CD14-positive monocyte (primary cell): ENCODE data around the gene FATE1. TPM values are rescaled to one million over a fixed set of nuclear protein-coding genes. Genes with fewer than 3 reads are reported as not detected.

Source experiments
- DNase-seq, 3 donors: peaks; one replicate each; pipeline ENCODE4 v3.0.0-alpha.2; 2011 to 2022
- H2AFZ ChIP-seq: 2 replicates; pipeline ENCODE4 v1.6.0; 2012; ENCODE audit warnings: mild to moderate bottlenecking, low read depth, low read length, inconsistent platforms; ENCODE audit not compliant: insufficient read depth, poor library complexity, severe bottlenecking
- H3K27ac ChIP-seq, 2 donors: 1 replicate in 1 of 2; 2 replicates in 1 of 2; pipeline ENCODE4 v1.5.1; 2012 to 2013; ENCODE audit warnings: low read length in 2 of 2, control low read depth in 1 of 2, inconsistent platforms in 1 of 2, low read depth in 1 of 2, mild to moderate bottlenecking in 1 of 2
- H3K27me3 ChIP-seq, 2 donors: one replicate each; pipeline versions ENCODE4 v1.6.0 to v1.6.1; 2011 to 2013; ENCODE audit warnings: low read length in 2 of 2; ENCODE audit not compliant: control insufficient read depth in 2 of 2, insufficient read depth in 2 of 2
- H3K36me3 ChIP-seq, 2 donors: replicated peaks in 1 of 2; 1 replicate in 1 of 2; 2 replicates in 1 of 2; pipeline versions ENCODE4 v1.5.1 to v1.6.1; 2012 to 2013; ENCODE audit warnings: low read length in 2 of 2, control low read depth in 1 of 2, inconsistent platforms in 1 of 2, mild to moderate bottlenecking in 1 of 2; ENCODE audit not compliant: insufficient read depth in 2 of 2, control insufficient read depth in 1 of 2
- H3K4me1 ChIP-seq, 2 donors: 1 replicate in 1 of 2; 2 replicates in 1 of 2; pipeline versions ENCODE4 v1.5.1 to v1.6.1; 2012 to 2013; ENCODE audit warnings: low read length in 2 of 2, control low read depth in 1 of 2, inconsistent platforms in 1 of 2, mild to moderate bottlenecking in 1 of 2, moderate library complexity in 1 of 2; ENCODE audit not compliant: insufficient read depth in 2 of 2, control insufficient read depth in 1 of 2
- H3K4me2 ChIP-seq: replicated peaks from 2 replicates; pipeline ENCODE3; 2012; ENCODE audit warnings: low read length, moderate library complexity, mild to moderate bottlenecking; ENCODE audit not compliant: poor library complexity, severe bottlenecking; ENCODE audit errors: extremely low read depth
- H3K4me3 ChIP-seq, 3 experiments: fragments of 200-600 bp in 1 of 3; sonication (generic) in 1 of 3; replicated peaks in 1 of 3; 1 replicate in 2 of 3; 2 replicates in 1 of 3; pipeline ENCODE4 v1.5.1; 2011 to 2013; ENCODE audit warnings: low read length in 3 of 3, mild to moderate bottlenecking in 3 of 3, control low read depth in 2 of 3, low read depth in 2 of 3, inconsistent platforms in 1 of 3, moderate library complexity in 1 of 3
- H3K79me2 ChIP-seq: 2 replicates; pipeline ENCODE4 v1.6.0; 2012; ENCODE audit warnings: mild to moderate bottlenecking, control low read depth, inconsistent platforms, low read length, moderate library complexity; ENCODE audit not compliant: insufficient read depth
- H3K9ac ChIP-seq: 2 replicates; pipeline ENCODE4 v1.6.0; 2017; ENCODE audit warnings: low read length, mild to moderate bottlenecking; ENCODE audit not compliant: insufficient read depth, poor library complexity, severe bottlenecking
- H3K9me3 ChIP-seq, 2 donors: replicated peaks in 1 of 2; 1 replicate in 1 of 2; 2 replicates in 1 of 2; pipeline versions ENCODE4 v1.5.1 to v1.6.1; 2012 to 2013; ENCODE audit warnings: low read length in 2 of 2, control low read depth in 1 of 2; ENCODE audit not compliant: control insufficient read depth in 1 of 2, insufficient read depth in 1 of 2
- H4K20me1 ChIP-seq: 2 replicates; pipeline ENCODE4 v1.6.0; 2012; ENCODE audit warnings: mild to moderate bottlenecking, low read length, control low read depth, moderate library complexity; ENCODE audit not compliant: insufficient read depth
- H3K27ac Mint-ChIP-seq, 7 donors: one replicate each; pipeline ENCODE4 v1.8.0; 2020; ENCODE audit warnings: mild to moderate bottlenecking in 7 of 7, mixed read lengths in 7 of 7, moderate library complexity in 6 of 7, inconsistent platforms in 2 of 7
- H3K27me3 Mint-ChIP-seq, 3 donors: one replicate each; pipeline ENCODE4 v1.8.0; 2021 to 2022; ENCODE audit warnings: low read depth in 3 of 3, mild to moderate bottlenecking in 3 of 3, mixed read lengths in 3 of 3, moderate library complexity in 3 of 3, inconsistent platforms in 1 of 3
- H3K36me3 Mint-ChIP-seq, 2 donors: one replicate each; pipeline ENCODE4 v1.8.0; 2020; ENCODE audit warnings: mixed read lengths in 2 of 2, inconsistent platforms in 1 of 2, mild to moderate bottlenecking in 1 of 2
- H3K4me1 Mint-ChIP-seq: one replicate; pipeline ENCODE4 v1.8.0; 2020; ENCODE audit warnings: mild to moderate bottlenecking, mixed read lengths
- H3K4me3 Mint-ChIP-seq, 2 donors: one replicate each; pipeline ENCODE4 v1.8.0; 2020; ENCODE audit warnings: mild to moderate bottlenecking in 2 of 2, mixed read lengths in 2 of 2, moderate library complexity in 1 of 2
- H3K9me3 Mint-ChIP-seq, 7 donors: one replicate each; pipeline ENCODE4 v1.8.0; 2020 to 2022; ENCODE audit warnings: mixed read lengths in 7 of 7, mild to moderate bottlenecking in 6 of 7, moderate library complexity in 6 of 7, inconsistent platforms in 2 of 7
- CTCF ChIP-seq: fragments of 200-600 bp; IDR thresholded peaks from one replicate; pipeline ENCODE4 v1.8.0; 2022; ENCODE audit warnings: antibody characterized with exemption, mild to moderate bottlenecking
- WGBS: methylation state at CpG from one replicate; pipeline ENCODE4 v1.1.5; 2013; ENCODE audit warnings: missing lambda C conversion rate; ENCODE audit not compliant: insufficient coverage; 5-methylcytosine and 5-hydroxymethylcytosine counted together
- intact Hi-C, 2 donors: fragments of 100-400 bp; cut with micrococcal nuclease; formaldehyde crosslinking; loops; one replicate each; pipeline versions ENCODE4 v1.15.0 to v1.15.1; 2023
- polyA plus RNA-seq, 3 donors: library from polyadenylated mRNA; depleted of rRNA in 1 of 3; unstranded in 2 of 3; stranded (reverse) in 1 of 3; fragments of 300-500 nt in 2 of 3; fragments of >200 nt in 1 of 3; fragmentation: Illumina TruSeq in 2 of 3; gene quantifications; 1 replicate in 2 of 3; 2 replicates in 1 of 3; pipeline ENCODE4 v1.2.3, GENCODE V29; 2012 to 2021

FATE1 gene
- polyA plus RNA-seq, 3 donors = not detected

GRCh38 chrX:151699746-151700145, 16.1 kb upstream of the FATE1 start:
- H3K36me3 Mint-ChIP-seq = no peaks in the 10 kb centered on the region
- Histone ChIP-seq H4K20me1 (no peaks in the 10 kb centered on the region), H3K27ac (no peak overlapping the region), H3K4me1 (no peaks in the 10 kb centered on the region), H3K9me3 (no peaks in the 10 kb centered on the region), H2AFZ (no peak overlapping the region), H3K79me2 (no peaks in the 10 kb centered on the region), H3K9ac (no peak overlapping the region), H3K4me3 (no peak overlapping the region), H3K27me3 (peaks cover 0 to 5% of the 10 kb centered on the region in 2 donors), H3K36me3 (no peaks in the 10 kb centered on the region), H3K4me2 (no peak overlapping the region)
- H3K4me1 Mint-ChIP-seq = no peaks in the 10 kb centered on the region
- no peak overlapping the region for H3K27ac Mint-ChIP-seq
- H3K27me3 Mint-ChIP-seq = peaks cover 6 to 14% (median 12%) of the 10 kb centered on the region in 3 donors
- WGBS = 76% methylated on average over 4 of the region's 9 CpGs
- H3K4me3 Mint-ChIP-seq = no peak overlapping the region
- DNase-seq = no peak
- TF ChIP-seq CTCF = no peak
- intact Hi-C loops = no loop called here
- peaks cover 0 to 11% (median 4%) of the 10 kb centered on the region in 7 donors for H3K9me3 Mint-ChIP-seq

GRCh38 chrX:151700581-151700980, 15.3 kb upstream of the FATE1 start:
- no peak overlapping the region for H3K4me3 ChIP-seq
- no peaks in the 10 kb centered on the region for H3K4me1 ChIP-seq
- Mint-ChIP-seq H3K27ac (no peak overlapping the region), H3K4me3 (no peak overlapping the region), H3K9me3 (peaks cover 0 to 10% (median 1%) of the 10 kb centered on the region in 7 donors), H3K36me3 (no peaks in the 10 kb centered on the region), H3K4me1 (no peaks in the 10 kb centered on the region), H3K27me3 (peaks cover 3 to 12% (median 8%) of the 10 kb centered on the region in 3 donors)
- no peak overlapping the region for H3K27ac ChIP-seq
- no peak for DNase-seq
- TF ChIP-seq CTCF = no peak
- peaks cover 0 to 5% of the 10 kb centered on the region in 2 donors for H3K27me3 ChIP-seq
- no peak overlapping the region for H3K9ac ChIP-seq
- no peaks in the 10 kb centered on the region for H3K79me2 ChIP-seq
- WGBS = 100% methylated on average over 5 of the region's 16 CpGs
- intact Hi-C loops = no loop called here
- no peak overlapping the region for H2AFZ ChIP-seq
- no peaks in the 10 kb centered on the region for H3K36me3 ChIP-seq
- no peaks in the 10 kb centered on the region for H4K20me1 ChIP-seq
- no peaks in the 10 kb centered on the region for H3K9me3 ChIP-seq
- H3K4me2 ChIP-seq = no peak overlapping the region
